ENCODE measurements around the gene ATP9B.

DNA sequence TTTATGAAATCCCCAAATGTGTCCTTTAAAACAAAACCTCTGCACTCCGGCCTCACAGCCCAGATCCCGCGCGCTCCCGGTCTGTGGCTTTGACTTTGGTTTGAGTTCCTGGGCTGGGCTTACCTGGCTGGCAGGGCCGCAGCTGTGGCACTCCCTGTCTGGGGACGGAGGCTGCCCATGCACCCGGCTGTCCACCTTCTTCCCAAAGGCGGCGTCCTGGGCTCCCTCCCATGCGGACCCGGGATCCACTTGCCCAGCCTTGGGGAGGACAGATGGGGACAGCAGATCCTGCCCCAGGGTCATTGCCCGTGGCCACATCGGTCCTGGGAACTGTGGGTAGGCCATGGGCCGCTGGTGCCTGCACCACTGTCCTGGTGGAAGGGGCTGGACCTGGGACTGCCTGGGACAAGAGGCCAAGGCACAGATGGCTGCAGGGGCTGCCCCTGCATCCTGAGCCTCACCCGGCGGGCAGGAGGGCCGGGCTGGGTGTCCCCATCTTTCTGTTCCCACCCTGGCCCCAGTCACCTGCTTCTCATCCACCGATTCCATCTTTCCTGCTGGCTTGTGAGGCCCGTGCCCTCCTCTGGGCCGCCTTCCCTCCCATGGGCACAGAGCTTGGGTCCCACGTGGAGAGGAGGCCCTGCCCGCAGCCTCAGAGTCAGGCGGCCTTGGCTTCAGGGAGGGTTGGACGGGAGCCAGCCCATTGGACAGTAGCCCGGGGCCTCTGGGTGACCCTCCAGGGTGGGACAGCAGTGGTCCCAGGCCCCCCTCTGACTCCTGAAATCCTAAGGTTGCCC lies 354.2 kb downstream of the ATP9B start:
- TF ChIP-seq, protein P1, sequence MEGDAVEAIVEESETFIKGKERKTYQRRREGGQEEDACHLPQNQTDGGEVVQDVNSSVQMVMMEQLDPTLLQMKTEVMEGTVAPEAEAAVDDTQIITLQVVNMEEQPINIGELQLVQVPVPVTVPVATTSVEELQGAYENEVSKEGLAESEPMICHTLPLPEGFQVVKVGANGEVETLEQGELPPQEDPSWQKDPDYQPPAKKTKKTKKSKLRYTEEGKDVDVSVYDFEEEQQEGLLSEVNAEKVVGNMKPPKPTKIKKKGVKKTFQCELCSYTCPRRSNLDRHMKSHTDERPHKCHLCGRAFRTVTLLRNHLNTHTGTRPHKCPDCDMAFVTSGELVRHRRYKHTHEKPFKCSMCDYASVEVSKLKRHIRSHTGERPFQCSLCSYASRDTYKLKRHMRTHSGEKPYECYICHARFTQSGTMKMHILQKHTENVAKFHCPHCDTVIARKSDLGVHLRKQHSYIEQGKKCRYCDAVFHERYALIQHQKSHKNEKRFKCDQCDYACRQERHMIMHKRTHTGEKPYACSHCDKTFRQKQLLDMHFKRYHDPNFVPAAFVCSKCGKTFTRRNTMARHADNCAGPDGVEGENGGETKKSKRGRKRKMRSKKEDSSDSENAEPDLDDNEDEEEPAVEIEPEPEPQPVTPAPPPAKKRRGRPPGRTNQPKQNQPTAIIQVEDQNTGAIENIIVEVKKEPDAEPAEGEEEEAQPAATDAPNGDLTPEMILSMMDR (IDR thresholded peaks at IDR 0.05), result no peak
- TF ChIP-seq EZH2 (IDR thresholded peaks at IDR 0.05), result no peak
